OCI-LY1 (cell line): ENCODE measurements around the gene ARL17A.
"Not testable (repeated sequence)": the region's sequence is repeated elsewhere in the genome, so short reads cannot be mapped to it uniquely, and the experiment has no call there.

Source experiments
- H2AFZ ChIP-seq: fragments of 200-600 bp; sonication (generic), shearing (Covaris generic); 2 replicates; pipeline ENCODE4 v1.6.0; 2014; ENCODE audit warnings: antibody characterized with exemption, mild to moderate bottlenecking, low read length
- H3F3A ChIP-seq: fragments of 200-600 bp; sonication (generic), shearing (Covaris generic); 2 replicates; pipeline ENCODE4 v1.6.0; 2014; ENCODE audit warnings: mild to moderate bottlenecking, antibody characterized with exemption, low read length, moderate library complexity; ENCODE audit not compliant: insufficient read depth
- H3K27ac ChIP-seq: fragments of 200-600 bp; sonication (generic); 2 replicates; pipeline ENCODE4 v1.5.1; 2014; ENCODE audit warnings: low read length, mixed run types, mild to moderate bottlenecking, low read depth; ENCODE audit not compliant: poor library complexity, severe bottlenecking
- H3K27me3 ChIP-seq: fragments of 200-600 bp; sonication (generic); 2 replicates; pipeline ENCODE4 v1.6.0; 2014; ENCODE audit warnings: antibody characterized with exemption, mild to moderate bottlenecking, low read length, moderate library complexity; ENCODE audit not compliant: insufficient read depth
- H3K36me3 ChIP-seq: fragments of 200-600 bp; sonication (generic); 2 replicates; pipeline ENCODE4 v1.6.1; 2014; ENCODE audit warnings: mild to moderate bottlenecking, antibody characterized with exemption, low read length, moderate library complexity, mixed read lengths; ENCODE audit not compliant: insufficient read depth
- H3K4me1 ChIP-seq: fragments of 200-600 bp; sonication (generic); 2 replicates; pipeline ENCODE4 v1.5.1; 2014; ENCODE audit warnings: mild to moderate bottlenecking, low read length, moderate library complexity; ENCODE audit not compliant: insufficient read depth, severe bottlenecking
- H3K4me2 ChIP-seq: fragments of 200-600 bp; sonication (generic), shearing (Covaris generic); 2 replicates; pipeline ENCODE4 v1.6.1; 2014; ENCODE audit warnings: low read length
- H3K4me3 ChIP-seq: fragments of 200-600 bp; sonication (generic); 2 replicates; pipeline ENCODE4 v1.5.1; 2014; ENCODE audit warnings: low read length, low read depth, mild to moderate bottlenecking, mixed read lengths; ENCODE audit not compliant: poor library complexity, severe bottlenecking
- H3K79me2 ChIP-seq: fragments of 200-600 bp; shearing (Covaris generic); 2 replicates; pipeline ENCODE4 v1.6.1; 2016; ENCODE audit warnings: mixed run types, low read length, mixed read lengths; ENCODE audit not compliant: insufficient read depth
- H3K9ac ChIP-seq: fragments of 200-600 bp; sonication (generic), shearing (Covaris generic); 2 replicates; pipeline ENCODE4 v1.6.1; 2014; ENCODE audit warnings: mild to moderate bottlenecking, low read length, mixed read lengths
- H3K9me2 ChIP-seq: fragments of 200-600 bp; sonication (generic), shearing (Covaris generic); 2 replicates; pipeline ENCODE4 v1.6.1; 2014; ENCODE audit warnings: low read depth, mild to moderate bottlenecking, low read length, mixed read lengths
- H3K9me3 ChIP-seq: fragments of 200-600 bp; shearing (Covaris generic); 2 replicates; pipeline ENCODE4 v1.6.1; 2014; ENCODE audit warnings: low read length, mixed read lengths
- H4K20me1 ChIP-seq: fragments of 200-600 bp; sonication (generic), shearing (Covaris generic); 2 replicates; pipeline ENCODE4 v1.6.0; 2016; ENCODE audit warnings: mild to moderate bottlenecking, low read length; ENCODE audit not compliant: insufficient read depth

The ARL17A gene

DNA sequence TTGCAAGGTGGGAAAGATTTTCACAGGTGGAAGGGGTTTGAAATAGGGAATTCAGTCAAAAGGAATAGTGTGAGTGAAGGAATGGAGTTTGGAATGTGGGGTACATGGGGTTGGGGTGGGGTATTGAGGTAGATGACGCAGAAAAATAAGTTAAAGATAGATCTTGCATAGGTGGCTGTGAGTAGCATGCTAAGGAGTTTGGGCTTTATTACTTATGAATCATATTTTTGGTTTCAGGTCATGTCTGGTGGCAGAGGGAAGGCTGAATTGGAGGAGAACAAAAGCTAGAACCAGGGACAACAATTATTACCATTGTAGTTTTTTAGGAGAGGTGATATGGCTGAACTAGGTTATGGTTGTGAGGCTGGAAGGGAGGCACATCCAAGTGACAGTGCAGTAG is 34.4 kb upstream of the ARL17A start:
- H3K9me2 ChIP-seq, H4K20me1 ChIP-seq, H3F3A ChIP-seq, H3K27ac ChIP-seq, H2AFZ ChIP-seq, H3K4me2 ChIP-seq, H3K79me2 ChIP-seq, H3K9ac ChIP-seq, H3K9me3 ChIP-seq, H3K4me1 ChIP-seq, H3K4me3 ChIP-seq, H3K27me3 ChIP-seq, H3K36me3 ChIP-seq: not testable (repeated sequence)

DNA sequence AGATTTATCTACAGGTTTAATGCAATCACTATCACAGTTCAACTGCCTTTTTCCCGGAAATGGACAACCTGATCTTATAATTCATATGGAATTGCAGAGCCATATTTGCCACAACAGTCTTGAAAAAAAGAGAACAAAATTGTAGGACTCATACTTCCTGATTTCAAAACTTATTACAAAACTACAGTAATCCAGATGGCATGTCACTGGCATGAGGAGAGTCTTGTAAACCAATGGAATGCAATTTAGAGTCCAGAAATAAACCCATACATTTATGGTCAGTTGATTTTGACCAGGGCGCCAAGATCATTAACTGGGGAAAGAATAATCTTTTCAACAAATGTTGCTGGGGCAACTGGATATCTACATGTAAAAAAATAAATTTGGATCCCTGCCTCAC is 31.8 kb upstream of the ARL17A start:
- H2AFZ ChIP-seq, H3F3A ChIP-seq, H3K4me3 ChIP-seq, H3K79me2 ChIP-seq, H3K4me1 ChIP-seq, H3K4me2 ChIP-seq, H3K9me3 ChIP-seq, H3K9me2 ChIP-seq, H3K27ac ChIP-seq, H3K27me3 ChIP-seq, H3K9ac ChIP-seq, H3K36me3 ChIP-seq, H4K20me1 ChIP-seq: not testable (repeated sequence)

DNA sequence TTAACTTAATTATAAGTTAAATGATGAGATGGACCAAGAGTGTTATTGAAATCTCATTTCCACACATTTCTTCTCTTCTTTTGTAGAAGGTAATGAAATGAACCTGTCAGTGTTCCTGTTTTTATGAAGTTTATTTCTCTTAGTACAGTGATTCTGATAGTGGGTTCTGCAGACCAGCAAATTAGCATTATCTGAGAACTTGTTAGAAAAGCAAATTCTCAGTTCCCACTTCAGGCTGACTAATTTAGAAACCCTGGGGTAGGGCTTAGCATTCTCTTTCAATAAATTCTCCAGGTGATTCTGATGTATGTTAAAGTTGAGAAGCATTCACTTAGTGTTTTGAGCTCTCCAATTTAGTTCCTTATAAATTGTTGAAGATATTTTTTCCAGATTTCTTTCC is 23.6 kb upstream of the ARL17A start:
- H3K4me1 ChIP-seq, H3F3A ChIP-seq, H3K27ac ChIP-seq, H3K79me2 ChIP-seq, H3K36me3 ChIP-seq, H2AFZ ChIP-seq, H3K9ac ChIP-seq, H4K20me1 ChIP-seq, H3K9me3 ChIP-seq, H3K27me3 ChIP-seq, H3K4me2 ChIP-seq, H3K9me2 ChIP-seq, H3K4me3 ChIP-seq: not testable (repeated sequence)

DNA sequence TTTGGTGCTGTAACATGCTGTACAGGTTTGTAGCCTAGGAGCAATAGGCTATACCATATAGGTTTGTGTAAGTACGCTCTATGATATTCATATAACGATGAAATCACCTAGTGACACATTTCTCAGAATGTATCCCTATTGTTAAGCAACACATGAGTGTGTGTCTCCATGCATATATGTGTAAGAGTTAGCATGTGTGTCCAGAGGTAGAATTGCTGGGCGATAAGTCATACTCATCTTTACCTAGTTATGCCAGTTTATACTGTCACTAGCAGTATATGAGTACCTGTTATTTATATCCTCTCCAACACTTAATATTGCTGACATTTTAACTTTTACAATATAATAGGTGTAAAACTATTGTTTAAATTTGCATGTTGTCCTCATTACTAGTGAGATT is 21.3 kb upstream of the ARL17A start:
- H3K36me3 ChIP-seq, H3K4me2 ChIP-seq, H3K9me2 ChIP-seq, H2AFZ ChIP-seq, H3F3A ChIP-seq, H3K79me2 ChIP-seq, H3K4me3 ChIP-seq, H3K9me3 ChIP-seq, H3K27me3 ChIP-seq, H4K20me1 ChIP-seq, H3K9ac ChIP-seq, H3K27ac ChIP-seq, H3K4me1 ChIP-seq: not testable (repeated sequence)

DNA sequence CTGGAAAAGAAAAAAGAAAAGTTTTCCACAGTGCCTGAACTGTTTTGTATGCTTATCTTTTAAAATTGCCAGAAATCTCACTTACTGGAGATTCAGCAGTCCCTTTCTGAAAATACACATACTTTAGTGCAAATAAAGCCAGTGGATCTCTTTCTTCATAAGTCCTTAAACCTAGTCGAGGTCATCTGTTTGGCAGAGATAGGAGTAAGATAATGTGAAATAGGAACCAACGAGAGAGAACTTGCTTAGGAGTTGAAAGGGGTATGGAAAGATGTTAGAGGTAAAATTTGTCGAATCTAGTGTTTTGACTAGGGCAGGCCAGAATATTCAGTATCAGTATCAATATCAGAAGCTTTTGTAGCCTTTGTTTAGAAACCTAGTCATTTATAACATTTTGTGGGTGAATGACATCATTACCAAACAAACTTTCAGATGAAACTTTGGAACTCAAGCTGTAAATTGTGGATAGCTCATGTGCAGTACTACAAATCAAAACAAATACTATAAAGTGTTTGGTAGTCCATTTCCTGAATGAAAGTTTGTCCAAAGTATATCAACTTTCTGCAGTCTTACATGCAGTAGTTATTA is 18.9 kb upstream of the ARL17A start:
- H3K4me3 ChIP-seq = not testable (repeated sequence)

DNA sequence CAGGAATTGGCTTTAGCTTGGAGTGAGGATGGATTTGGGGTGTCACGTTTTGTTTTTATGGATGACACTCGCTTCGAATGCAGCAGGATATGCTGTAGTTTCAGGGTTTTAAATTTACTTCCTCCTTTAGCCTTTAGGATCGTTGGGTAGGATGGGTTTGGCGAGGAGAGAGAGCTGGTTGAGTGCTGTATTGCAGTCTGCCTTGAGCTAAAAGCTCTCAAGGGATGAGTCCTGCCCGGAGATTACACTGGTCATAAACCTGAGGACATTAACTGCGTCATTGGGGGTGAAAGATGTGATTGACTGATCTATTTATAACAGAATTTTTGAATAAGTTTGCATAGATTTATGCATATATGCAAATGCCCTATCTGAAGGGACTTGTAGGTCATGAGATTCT is 11.8 kb upstream of the ARL17A start:
- H3K27ac ChIP-seq, H2AFZ ChIP-seq, H3K4me3 ChIP-seq: not testable (repeated sequence)

More for the DNA sequence above, 18.9 kb upstream of the ARL17A start:
- H3K79me2 ChIP-seq, H3K9me2 ChIP-seq, H2AFZ ChIP-seq, H3K27ac ChIP-seq, H3K9ac ChIP-seq, H3K9me3 ChIP-seq, H3F3A ChIP-seq, H4K20me1 ChIP-seq, H3K4me2 ChIP-seq, H3K36me3 ChIP-seq, H3K27me3 ChIP-seq, H3K4me1 ChIP-seq: not testable (repeated sequence)

DNA sequence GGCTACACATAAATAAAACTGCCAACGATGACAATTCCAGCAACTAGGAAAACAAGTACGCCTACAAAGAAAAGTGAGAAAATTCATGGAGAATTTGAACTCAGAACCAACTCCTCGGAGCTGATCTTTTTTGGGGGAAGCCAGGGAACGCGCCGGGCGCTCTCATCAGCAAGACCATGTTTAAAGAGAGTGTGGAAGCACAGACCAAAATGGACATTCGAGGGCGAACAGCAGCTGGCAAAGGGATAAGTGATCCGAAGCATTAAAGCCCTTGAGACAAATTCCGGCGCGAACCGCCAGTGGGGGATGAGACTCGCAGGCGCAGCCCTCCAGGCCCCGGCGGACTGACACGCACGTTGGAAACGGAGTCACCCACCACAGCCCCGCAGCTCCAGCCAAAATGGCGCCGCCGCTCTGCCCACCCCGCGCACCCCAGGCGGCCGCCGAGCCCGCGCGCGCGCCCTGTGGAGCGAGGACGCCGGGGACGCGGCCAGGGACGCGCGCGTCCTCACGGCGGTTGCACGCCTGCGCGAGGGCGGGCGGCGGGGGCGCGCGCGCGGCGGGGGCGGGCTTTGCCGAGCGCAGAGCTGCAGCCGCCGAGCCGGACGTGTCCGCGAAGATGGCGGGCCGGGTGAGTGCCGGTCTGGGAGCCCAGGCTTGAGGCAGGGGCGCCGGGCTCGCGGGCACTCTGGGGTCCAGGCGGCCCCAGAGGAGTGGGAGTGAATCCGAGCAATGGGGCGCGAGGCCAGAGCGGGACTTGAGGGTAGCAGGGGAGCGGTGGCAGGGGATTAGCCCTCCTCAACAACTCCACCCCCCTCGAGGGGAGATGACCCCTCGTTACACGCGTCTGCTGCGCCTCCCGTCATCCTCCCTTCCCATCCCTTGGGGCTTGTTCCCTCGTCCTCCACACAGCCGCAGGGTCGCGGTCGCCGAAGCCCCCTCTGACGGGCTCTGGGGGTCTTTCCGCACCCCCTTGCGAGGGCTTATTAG is 11.0 kb upstream of the ARL17A start, which contains the start of gene NSF:
Gene NSF, plus strand, starts transcription at position 513 of the 990 bp plus-strand sequence. Its CDS starts 107 bp downstream, at position 620.
- H3K4me3 ChIP-seq, H3K9ac ChIP-seq: not testable (repeated sequence)

More for the DNA sequence above, 11.8 kb upstream of the ARL17A start:
- H3K4me1 ChIP-seq, H4K20me1 ChIP-seq, H3K9me3 ChIP-seq, H3K9me2 ChIP-seq, H3K27me3 ChIP-seq, H3K9ac ChIP-seq, H3K79me2 ChIP-seq, H3F3A ChIP-seq, H3K36me3 ChIP-seq, H3K4me2 ChIP-seq: not testable (repeated sequence)

More for the DNA sequence above, 11.0 kb upstream of the ARL17A start, which contains the start of gene NSF:
- not testable (repeated sequence) for H3K9me2 ChIP-seq, H3K9me3 ChIP-seq, H3K27ac ChIP-seq, H3K36me3 ChIP-seq, H3K4me2 ChIP-seq, H2AFZ ChIP-seq, H4K20me1 ChIP-seq, H3K27me3 ChIP-seq, H3F3A ChIP-seq, H3K79me2 ChIP-seq, H3K4me1 ChIP-seq
